Sigmoid colon (tissue), 7 donors: Measurements from ENCODE around the gene ZBED4. TPM values are rescaled to one million over a fixed set of nuclear protein-coding genes. Genes with fewer than 3 reads are reported as not detected.

ENCODE experiments used
- DNase-seq: peaks from one replicate; pipeline ENCODE4 v3.0.0-alpha.2; 2019
- H3K27ac ChIP-seq, 4 donors: fragments of 200-600 bp; sonication (generic); one replicate each; pipeline ENCODE4 v1.5.1; 2016 to 2019; ENCODE audit warnings: mild to moderate bottlenecking in 1 of 4
- H3K27me3 ChIP-seq, 3 donors: fragments of 200-600 bp; sonication (generic); one replicate each; pipeline ENCODE4 v1.5.1; 2019; ENCODE audit warnings: mild to moderate bottlenecking in 1 of 3
- H3K36me3 ChIP-seq, 4 donors: fragments of 200-600 bp; sonication (generic); one replicate each; pipeline ENCODE4 v1.5.1; 2016 to 2019
- H3K4me1 ChIP-seq, 4 donors: fragments of 200-600 bp; sonication (generic); one replicate each; pipeline ENCODE4 v1.5.1; 2017 to 2019
- H3K4me3 ChIP-seq, 4 donors: fragments of 200-600 bp; sonication (generic); one replicate each; pipeline ENCODE4 v1.5.1; 2017 to 2019; ENCODE audit warnings: mild to moderate bottlenecking in 2 of 4, moderate library complexity in 1 of 4
- H3K9me3 ChIP-seq, 4 donors: fragments of 200-600 bp in 3 of 4; sonication (generic) in 3 of 4; one replicate each; pipeline versions ENCODE4 v1.5.1 to v1.6.1; 2013 to 2019
- CTCF ChIP-seq, 4 experiments: fragments of 450-650 bp in 3 of 4; fragments of 200-600 bp in 1 of 4; IDR thresholded peaks; one replicate each; pipeline ENCODE4 v1.5.1; 2016 to 2019; ENCODE audit warnings: antibody characterized with exemption in 4 of 4, mild to moderate bottlenecking in 3 of 4, moderate library complexity in 2 of 4
- EP300 ChIP-seq, 4 donors: sonication (generic); formaldehyde crosslinking; IDR thresholded peaks; one replicate each; pipeline ENCODE4 v1.6.1; 2017; ENCODE audit warnings: antibody characterized with exemption in 4 of 4
- POLR2A ChIP-seq, 2 donors: fragments of 450-650 bp; IDR thresholded peaks; one replicate each; pipeline ENCODE4 v1.6.1; 2016; ENCODE audit warnings: antibody characterized with exemption in 2 of 2, mild to moderate bottlenecking in 2 of 2, moderate library complexity in 2 of 2
- POLR2AphosphoS5 ChIP-seq, 4 donors: sonication (generic); formaldehyde crosslinking; IDR thresholded peaks; one replicate each; pipeline ENCODE4 v1.6.1; 2017; ENCODE audit warnings: antibody characterized with exemption in 4 of 4
- WGBS, 2 donors: extraction: QIAGEN DNeasy Blood & Tissue Kit; methylation state at CpG; one replicate each; pipeline ENCODE4 v1.1.7; 2013; 5-methylcytosine and 5-hydroxymethylcytosine counted together
- intact Hi-C: fragments of 100-400 bp; cut with DNase I; formaldehyde crosslinking; loops from one replicate; pipeline ENCODE4 v1.15.1; 2023
- polyA plus RNA-seq, 3 donors: library from polyadenylated mRNA; stranded (reverse); fragments of 200-250 nt; gene quantifications; one replicate each; pipeline ENCODE4 v1.2.3, GENCODE V29; 2013
- total RNA-seq, 4 donors: library from RNA; depleted of rRNA; stranded (reverse); fragments of >200 nt; gene quantifications; one replicate each; pipeline ENCODE4 v1.1.0, GENCODE V29; 2016
- donor health status: healthy with polysubstance abuse.
- donor health status: Bipolar disorder and iron deficiency.
- donor health status: healthy.

Gene ZBED4
- total and polyA plus RNA-seq, 7 donors, result 2.4 to 10.5 (median 4.6) TPM

- TF ChIP-seq POLR2AphosphoS5 (IDR thresholded peaks at IDR 0.05) (no peak), CTCF (IDR thresholded peaks at IDR 0.05) (no peak), POLR2A (IDR thresholded peaks at IDR 0.05) (no peak), EP300 (IDR thresholded peaks at IDR 0.05) (no peak)
- Histone ChIP-seq H3K36me3 (peaks cover 0 to 35% (median 20%) of the 10 kb centered on the region in 4 donors), H3K27ac (no peak overlapping the region), H3K4me1 (no peaks in the 10 kb centered on the region), H3K27me3 (no peaks in the 10 kb centered on the region), H3K9me3 (no peaks in the 10 kb centered on the region), H3K4me3 (no peak overlapping the region)
- 97% methylated on average over 20 of the region's 20 CpGs for WGBS, 2 donors
- no peak for DNase-seq
- intact Hi-C loops, result no loop called here
These were observed 30.4 kb downstream of the ZBED4 start for GRCh38 chr22:49884075-49884474.

GRCh38 chr22:49884503-49885260 is 31.0 kb downstream of the ZBED4 start:
- peaks cover 0 to 35% (median 20%) of the 10 kb centered on the region in 4 donors for H3K36me3 ChIP-seq
- intact Hi-C loops, result no loop called here

GRCh38 chr22:49885281-49885680 is 31.6 kb downstream of the ZBED4 start:
- 97 to 98% methylated on average over 17 of the region's 17 CpGs for WGBS, 2 donors
- intact Hi-C loops, result no loop called here
- H3K27ac ChIP-seq, result no peak overlapping the region
- H3K4me1 ChIP-seq, result no peaks in the 10 kb centered on the region
- H3K4me3 ChIP-seq, result no peak overlapping the region
- no peaks in the 10 kb centered on the region for H3K9me3 ChIP-seq
- H3K36me3 ChIP-seq, result peaks cover 0 to 35% (median 20%) of the 10 kb centered on the region in 4 donors
- TF ChIP-seq EP300 (IDR thresholded peaks at IDR 0.05) (no peak), POLR2AphosphoS5 (IDR thresholded peaks at IDR 0.05) (no peak), POLR2A (IDR thresholded peaks at IDR 0.05) (no peak), CTCF (IDR thresholded peaks at IDR 0.05) (no peak)
- no peaks in the 10 kb centered on the region for H3K27me3 ChIP-seq
- DNase-seq, result no peak

More at GRCh38 chr22:49884503-49885260, 31.0 kb downstream of the ZBED4 start:
- Histone ChIP-seq H3K4me1 (no peaks in the 10 kb centered on the region), H3K27me3 (no peaks in the 10 kb centered on the region), H3K4me3 (no peak overlapping the region), H3K27ac (no peak overlapping the region), H3K9me3 (no peaks in the 10 kb centered on the region)
- no peak for TF ChIP-seq POLR2A (IDR thresholded peaks at IDR 0.05)
- TF ChIP-seq POLR2AphosphoS5 (IDR thresholded peaks at IDR 0.05), result no peak
- no peak for TF ChIP-seq EP300 (IDR thresholded peaks at IDR 0.05)
- TF ChIP-seq CTCF (IDR thresholded peaks at IDR 0.05), result no peak
- WGBS, 2 donors, result 95% methylated on average over 31 of the region's 31 CpGs
- DNase-seq, result no peak

- no peak for DNase-seq
- Histone ChIP-seq H3K27ac (no peak overlapping the region), H3K4me1 (no peaks in the 10 kb centered on the region), H3K27me3 (no peaks in the 10 kb centered on the region), H3K36me3 (peaks cover 0 to 35% (median 20%) of the 10 kb centered on the region in 4 donors), H3K9me3 (no peaks in the 10 kb centered on the region), H3K4me3 (no peak overlapping the region)
- intact Hi-C loops, result no loop called here
- no peak for TF ChIP-seq POLR2A (IDR thresholded peaks at IDR 0.05)
- TF ChIP-seq EP300 (IDR thresholded peaks at IDR 0.05), result no peak
- TF ChIP-seq CTCF (IDR thresholded peaks at IDR 0.05), result no peak
- no peak for TF ChIP-seq POLR2AphosphoS5 (IDR thresholded peaks at IDR 0.05)
- 98% methylated on average over 35 of the region's 35 CpGs for WGBS, 2 donors
These were observed 32.2 kb downstream of the ZBED4 start for GRCh38 chr22:49885881-49886280.
